Stimulated activated CD4-positive, alpha-beta T cell treated with anti-CD3 and anti-CD28 coated beads, TNF-alpha, amount 100 ng/mL, for 1 hour (primary cell): ENCODE data around the gene SDF2L1.

Source experiments
- DNase-seq, 3 donors: peaks; one replicate each; pipeline ENCODE4 v3.0.0-alpha.2; 2020; ENCODE audit warnings: low read depth in 3 of 3, low spot score in 1 of 3

SDF2L1 gene

DNA sequence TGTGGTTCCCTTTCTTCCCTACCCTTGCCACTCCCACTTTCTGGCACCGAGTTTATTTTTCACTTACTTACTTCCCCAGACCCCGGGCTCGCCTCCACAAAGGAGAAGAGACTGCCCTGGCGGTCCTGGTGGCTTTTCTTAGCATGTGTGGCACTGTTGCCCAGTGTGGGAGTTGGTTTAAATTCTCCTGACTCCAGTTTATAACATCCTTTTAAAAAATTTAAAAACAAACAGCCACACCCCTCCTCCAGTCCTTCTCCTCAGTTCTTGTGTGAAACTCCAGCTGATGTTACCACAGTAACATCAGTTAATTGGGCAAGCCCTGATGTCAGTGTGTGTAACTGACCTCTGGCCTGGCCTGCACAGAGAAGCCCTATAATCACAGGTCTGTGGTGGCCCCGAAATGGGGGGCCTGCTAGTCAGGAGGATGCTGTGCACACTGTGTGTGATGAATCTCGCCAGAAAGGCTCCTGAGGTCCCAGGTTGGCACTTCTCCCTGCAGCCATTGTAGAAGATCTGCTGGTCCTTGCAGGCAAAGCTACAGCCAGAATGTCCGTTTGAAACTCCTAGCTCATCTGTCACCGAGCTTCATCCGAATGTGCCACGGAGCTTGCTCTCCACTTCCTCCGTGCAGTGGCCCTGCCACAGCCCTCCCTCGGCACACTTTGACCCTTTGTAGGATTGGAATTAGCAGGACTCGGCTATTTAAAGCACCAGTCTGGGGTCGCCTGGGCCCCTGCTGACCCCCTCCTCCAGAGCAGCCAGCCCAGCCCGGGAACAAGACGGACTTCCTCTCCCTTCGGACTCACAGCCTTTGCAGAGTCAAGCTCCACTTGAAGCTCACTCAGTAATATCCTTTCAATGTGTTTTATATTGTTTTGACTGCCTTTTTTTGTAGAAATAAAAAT, 19.8 kb upstream of the SDF2L1 start:
- DNase-seq = no peak

DNA sequence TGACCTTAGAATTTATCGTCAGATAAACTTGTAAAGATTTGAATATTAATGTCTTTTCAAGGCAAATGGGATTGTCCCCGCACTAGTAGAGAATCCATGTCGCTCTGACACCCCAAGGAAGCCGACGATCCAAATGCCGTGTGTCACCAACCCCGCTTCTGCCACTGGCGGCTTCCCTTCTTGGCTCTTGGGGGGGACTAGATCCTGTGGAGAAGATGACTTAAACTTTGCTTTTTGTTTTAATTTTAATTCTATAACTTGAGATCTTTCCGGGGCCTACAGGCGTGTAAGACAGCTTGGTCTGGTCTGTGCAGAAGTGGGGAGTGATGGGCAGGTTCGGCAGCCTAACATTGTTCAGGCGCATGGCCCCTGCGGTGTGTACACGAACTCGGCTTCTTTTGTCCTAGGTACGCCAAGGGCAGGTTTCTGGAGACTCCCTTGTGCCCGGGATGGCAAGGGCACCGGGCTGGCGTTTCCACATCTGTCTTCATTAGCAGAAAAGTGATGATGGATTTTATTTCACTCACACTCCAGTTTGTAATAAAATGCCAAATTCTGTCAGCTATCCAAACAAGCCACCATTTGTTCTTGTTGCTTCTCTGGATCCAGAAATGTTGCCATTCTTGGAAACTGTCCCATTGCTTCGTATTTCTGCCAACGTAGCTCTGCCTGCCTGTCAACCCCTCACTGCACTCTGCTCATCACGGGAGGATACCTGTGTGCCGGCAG, 19.0 kb upstream of the SDF2L1 start:
- DNase-seq = no peak

DNA sequence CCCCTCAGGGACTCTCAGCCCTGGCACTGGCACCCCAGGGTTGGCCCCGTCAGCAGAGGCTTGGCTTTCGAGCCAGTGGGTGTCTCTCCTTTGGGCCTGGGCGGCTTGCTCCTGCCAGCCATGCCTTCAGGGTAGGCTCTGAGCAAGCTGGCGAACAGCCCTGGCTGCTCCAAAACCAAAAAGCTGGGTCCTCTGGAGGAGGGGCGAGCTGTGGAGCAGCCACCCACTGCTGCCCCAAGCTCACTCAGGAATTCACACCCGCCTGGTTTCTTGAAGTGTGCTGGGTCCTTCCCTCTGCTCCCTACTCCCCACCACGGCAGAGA, 18.5 kb upstream of the SDF2L1 start:
- DNase-seq = no peak

DNA sequence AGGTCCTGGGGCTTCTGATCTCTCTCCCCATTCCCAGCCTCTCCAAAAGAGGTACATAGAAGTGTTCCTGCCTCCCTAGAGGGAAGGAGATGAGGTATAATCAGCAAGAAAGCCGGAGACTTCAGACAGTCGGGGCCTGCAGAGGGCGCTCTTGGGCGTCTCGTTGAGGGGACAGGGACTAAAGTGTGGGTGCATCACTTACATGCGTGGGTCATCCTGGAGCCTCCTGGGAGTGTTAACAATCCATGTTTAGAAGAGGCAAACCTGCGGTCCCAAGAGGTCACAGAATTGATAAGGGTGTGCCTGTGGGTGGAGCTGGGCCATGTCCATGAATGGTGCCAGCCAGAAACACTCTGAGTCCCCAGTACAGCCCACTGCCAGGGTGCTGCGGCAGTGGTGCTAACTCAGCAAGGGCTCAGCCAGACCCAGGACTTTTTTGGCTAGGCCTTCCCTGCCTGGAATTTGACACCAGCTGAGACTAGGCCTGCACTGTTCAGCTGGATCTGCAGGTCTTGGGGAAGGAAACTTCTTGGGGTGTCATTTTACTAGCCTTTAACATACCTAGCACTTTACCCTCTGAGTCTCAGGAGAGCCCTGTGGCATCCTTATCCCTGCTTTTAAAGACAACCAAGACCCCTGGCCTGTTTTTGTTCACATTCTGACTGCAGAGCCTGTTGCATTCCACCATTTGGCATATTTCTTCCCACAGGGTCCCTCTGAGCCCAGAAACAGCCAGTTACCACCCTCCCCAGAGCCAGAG, 17.8 kb upstream of the SDF2L1 start:
- DNase-seq = peak in 1 of 3 donors; percentile 41

DNA sequence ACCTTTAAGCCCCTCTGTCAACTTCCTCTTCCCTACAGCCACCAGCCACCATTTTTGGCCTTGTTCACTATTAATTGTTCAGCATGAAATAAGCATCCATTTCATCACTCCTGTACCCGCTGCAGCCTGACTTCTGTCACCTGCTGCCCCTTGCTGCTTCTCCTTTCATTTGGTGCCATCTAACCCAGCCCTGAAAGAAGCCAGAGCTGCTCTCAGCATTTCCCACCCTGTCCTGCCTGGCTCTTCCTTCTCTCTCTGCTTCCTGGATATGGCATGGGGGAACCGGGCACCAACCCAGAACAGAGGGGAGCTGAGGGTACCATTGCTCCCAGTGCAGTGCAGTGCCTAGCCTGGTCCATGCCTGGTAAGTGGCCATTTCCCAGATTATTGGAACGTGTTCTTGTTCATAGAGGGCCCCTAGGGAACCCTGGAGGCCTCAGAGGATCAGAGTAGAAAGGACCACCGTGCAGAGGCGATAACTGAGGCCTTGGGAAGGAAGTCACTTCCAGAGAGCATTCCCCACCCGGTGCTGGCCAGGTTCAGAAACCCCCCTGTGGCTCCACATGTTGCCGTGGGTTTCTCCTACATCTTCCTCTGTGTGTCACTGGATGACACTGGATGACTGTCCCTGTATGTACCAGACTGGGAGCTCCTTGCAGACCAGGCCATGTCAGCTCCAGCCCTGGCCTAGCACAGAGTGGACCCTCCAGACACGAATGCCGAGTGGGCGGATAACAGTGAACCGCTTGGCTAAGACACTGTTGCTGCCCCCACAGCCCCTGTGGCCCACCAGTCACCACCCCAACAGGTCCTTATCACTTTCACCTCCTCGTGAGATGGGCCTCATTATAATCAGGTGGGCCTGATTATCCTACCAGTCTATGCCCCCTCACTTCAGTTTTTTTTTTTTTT, 17.0 kb upstream of the SDF2L1 start:
- DNase-seq = no peak

DNA sequence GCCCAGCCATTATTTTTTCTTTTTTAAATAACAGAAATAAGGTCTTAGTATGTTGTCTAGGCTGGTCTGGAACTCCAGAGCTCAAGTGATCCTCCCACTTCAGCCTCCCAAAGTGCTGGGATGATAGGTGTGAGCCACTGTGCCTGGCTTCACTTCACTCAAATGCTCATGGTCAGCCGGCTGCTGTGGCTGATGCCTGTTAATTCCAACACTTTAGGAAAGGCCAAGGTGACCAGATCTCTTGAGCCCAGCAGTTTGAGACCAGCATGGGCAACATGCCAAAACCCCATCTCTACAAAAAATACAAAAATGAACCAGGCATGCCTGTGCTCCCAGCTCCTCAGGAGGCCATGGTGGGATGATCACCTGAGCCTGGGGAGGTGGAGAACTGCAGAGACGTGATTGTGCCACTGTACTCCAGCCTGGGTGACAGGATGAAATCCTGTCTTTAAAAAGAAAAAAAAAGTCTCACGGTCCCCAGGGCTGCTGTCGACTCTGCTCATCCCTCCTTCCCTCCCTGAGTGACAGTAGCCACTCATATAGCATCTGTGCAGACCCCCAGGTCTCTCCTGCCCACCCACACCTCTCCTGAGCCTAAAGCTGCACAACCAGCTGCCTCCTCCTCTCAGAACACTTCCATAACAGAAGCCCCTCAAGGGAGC, 15.9 kb upstream of the SDF2L1 start:
- DNase-seq = no peak

DNA sequence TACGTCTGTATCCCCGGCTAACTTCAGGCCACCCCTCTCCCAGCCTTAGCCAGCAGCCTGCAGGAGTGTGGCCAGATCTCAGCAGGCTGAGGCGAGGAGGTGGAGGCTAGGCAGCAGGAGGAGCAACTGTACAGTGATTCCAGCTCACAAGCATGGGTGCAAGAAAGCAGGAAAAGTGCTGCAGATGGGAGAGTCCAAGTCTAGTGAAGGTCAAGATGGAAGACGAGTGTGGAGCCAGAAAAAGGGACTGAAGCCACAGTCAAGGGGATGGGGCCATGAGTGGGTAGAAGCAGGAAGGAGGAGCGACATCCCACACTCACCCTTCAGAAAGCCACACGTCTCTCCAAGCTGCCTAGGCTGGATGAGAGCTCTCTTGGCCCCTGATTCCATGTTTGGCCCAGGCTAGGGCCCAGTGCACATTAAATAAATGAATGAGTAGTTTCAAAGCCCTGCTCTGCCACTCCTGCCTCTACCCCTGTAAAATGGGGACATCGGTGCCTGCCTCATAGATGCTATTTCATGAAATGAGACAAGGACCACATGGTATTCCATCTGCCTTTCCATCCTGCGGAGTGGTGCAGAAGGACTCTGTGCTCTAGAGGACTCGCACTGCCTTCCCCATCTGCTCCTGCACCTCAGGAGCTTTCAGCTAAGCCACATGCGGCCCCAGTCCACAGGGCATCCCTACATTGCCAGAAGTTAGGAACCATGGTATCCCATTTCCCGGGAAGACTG, 15.2 kb upstream of the SDF2L1 start:
- no peak for DNase-seq

DNA sequence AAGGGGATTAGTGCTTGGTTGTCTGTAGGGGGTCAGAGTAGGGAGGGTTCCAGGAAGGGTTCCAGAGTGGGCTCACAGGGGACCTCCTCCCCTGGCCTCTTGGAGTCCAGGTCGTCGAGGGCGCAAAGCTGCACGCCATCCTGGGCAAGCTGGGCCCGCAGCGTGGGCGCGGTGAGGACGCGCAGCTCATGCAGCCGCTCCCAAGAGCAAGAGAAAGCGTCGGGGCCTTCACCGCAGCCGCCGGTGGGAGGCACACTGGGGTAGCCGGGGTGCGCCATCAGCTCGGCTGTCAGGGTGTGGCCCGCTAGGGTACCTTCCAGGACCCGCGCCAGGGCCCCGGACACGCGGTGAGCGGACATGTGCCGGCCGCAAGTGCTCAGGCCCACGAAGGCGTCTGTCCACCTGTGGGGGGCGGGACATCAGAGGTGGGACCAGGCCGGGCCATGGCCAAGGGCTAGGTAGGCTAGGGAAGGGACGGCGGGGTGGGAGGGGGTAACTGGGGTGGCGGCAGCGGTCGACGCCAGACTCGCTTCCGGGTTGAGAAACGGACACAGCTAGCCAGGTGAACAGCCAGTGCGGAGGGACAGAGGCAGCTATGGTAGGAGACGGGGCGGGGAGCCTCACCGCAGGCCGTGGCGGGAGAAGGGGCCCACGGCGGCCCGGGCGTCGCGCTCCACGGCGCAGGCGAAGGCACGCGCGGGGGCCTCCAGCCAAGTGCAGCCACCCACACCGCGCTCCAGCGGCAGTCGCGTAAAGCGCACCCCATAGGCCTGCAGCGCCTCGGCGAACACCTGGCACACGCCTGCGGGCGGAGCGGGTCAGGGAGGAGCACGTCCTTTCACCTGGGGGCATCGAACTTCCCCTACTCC, 13.5 kb upstream of the SDF2L1 start:
- DNase-seq = no peak

DNA sequence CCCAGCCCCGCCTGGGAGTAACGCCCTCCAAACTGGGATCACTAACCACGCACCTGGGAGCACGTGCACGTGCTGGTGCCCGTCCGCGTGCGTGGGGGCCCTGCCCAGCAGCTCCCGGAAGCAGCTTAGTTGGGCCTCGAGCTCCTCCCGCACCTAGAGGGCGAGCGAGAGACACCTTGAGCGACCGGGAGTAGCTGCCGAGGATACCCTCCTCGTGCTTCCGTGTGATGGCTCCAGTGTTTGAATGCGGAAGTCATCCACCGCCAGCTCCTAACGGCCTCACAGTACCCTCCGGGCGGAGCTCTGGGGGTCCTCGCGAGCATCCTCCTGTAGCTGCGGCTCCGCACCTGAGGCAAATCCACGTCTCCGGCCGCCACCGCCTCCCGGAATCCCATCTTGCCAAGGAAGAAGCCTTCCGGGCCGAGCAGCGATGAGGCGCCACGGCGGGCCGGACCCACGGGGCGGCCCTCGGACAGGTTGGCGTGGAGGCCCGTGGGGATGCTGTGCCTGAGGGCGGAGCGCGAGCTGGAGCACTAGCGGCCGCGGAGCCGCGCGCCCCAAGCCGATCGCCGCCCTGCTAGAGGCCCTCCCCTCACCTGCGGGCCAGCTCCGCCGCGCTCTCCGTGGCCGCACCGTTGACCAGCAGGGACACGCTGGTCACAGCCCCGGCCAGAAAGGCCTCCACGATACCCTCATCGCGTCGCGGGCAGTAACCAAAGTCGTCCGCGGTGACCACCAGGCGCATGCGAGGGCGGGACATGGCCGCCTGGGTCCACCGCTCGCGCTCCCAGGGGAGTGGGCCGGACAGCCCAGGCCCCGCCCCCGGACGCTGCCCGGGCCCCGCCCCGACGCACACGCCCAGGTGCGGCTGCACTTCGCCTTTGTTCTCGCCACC, 12.6 kb upstream of the SDF2L1 start, which contains the start of gene YDJC:
Gene YDJC, minus strand, starts transcription at position 768 of the 895 bp plus-strand sequence. Its CDS starts 8 bp downstream, at position 760.
- DNase-seq = peak; percentile 86 to 96 (median 89)

DNA sequence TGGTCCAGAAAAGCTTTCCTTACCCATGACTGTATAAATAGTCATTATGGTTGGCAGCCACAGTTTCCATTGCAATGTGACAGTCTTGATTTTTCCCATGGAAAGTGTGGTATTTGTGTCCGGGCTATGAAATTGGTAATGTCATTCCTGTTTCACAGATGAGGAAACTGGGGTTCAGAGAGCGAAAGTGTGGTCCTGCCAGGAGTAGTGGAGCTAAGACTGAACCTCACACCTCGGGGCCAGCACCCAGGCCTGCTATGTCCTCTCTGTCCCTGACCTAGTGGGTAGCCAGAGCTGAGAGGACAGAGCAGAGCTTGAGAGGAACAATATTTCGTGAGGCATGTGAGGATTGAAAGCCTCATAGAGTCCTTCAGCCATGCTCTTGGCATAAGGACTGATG, 11.1 kb upstream of the SDF2L1 start:
- no peak for DNase-seq

DNA sequence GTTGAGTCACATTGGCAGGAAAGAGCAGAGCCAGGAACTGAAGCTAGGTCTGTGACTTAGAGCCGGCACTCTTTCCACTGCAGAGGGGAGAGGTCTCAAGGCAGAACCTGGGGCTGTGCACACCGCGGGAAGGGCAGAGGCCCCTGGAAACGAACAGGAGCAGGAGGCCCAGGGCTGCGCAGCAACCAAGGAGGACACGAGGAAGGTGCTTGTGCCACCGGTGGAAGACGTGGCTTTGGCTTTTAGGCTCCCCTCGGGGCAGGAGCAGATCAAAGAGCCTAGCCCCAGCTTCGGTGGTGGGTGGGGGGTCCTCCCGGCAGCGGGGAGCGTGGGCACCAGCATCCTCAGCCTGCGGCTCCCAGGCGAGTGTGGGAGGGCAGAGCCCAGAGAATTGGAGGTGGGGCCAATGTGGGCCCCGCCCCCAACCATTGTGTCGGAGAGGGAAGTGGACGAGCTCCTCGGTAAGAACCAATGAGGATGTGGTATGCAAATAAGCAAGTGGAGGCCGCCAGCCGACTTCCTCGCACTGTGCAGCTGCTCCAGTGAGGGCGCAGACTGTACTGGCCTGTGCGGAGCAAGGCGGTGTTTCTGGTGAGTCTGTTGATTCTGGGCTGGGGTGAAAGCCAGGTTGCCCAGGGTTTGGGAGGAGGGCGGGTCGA, 9.7 kb upstream of the SDF2L1 start, which contains the start of gene CCDC116:
Gene CCDC116, plus strand, starts transcription at position 524 of the 659 bp plus-strand sequence. CDS start 422 bp downstream, outside the sequence.
- DNase-seq = peak in 2 of 3 donors; percentile 31 to 39

DNA sequence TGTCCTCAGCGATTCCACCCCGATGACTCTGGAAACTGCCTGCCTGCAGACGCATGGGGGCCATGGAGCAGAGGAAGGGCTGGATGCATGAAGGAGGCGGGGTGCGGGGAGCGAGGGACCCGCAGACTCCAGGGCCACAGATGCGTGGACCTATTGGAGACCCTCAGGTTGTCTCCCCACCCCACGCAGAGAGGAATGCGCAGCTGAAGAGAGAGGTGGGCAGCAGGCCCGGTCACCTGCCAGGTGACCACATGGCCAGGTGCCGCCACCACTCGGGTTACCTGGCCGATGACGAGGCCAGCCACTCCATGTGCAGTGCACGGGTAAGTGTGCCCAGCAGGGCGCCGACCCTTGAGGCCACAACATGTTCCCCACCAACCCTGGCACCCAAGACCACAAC, 9.2 kb upstream of the SDF2L1 start:
- no peak for DNase-seq

DNA sequence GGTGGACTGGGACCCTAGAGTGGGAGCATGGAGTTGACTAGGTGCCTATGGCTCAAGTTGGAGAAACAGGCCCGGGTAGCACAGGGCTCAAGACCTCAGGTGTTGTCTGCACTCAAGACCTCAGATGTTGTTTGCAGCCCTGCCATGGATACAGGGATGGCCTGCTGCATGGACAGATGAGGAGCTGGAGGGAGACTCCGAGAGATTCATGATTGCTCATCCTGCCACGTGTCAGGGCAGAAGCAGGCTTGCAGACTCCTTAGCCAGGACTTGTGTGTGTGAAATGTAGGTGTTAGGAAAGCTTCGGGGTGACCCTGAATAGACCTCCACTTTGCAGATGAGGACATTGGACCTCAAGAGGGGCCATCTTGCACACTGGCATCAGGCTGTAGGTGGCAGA, 8.6 kb upstream of the SDF2L1 start:
- no peak for DNase-seq

DNA sequence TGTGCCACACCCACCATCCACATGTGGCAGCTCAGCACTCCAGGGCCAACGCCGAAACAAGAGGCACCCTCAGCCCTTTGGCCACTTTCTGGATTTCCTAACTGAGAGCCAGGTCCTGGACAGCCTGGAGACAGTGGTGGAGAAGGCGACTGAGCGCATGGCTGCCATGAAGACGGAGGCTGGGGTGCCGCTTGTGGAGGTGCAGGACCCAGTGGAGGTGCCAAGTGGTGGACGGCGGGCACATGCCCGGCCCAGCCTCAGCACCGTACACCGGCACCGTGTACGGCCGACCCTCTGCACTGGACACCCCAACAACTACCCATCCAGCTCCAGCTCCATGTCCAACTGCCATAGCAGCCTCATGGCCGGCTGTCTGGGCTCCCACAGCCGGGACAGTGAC, 8.0 kb upstream of the SDF2L1 start:
- no peak for DNase-seq

DNA sequence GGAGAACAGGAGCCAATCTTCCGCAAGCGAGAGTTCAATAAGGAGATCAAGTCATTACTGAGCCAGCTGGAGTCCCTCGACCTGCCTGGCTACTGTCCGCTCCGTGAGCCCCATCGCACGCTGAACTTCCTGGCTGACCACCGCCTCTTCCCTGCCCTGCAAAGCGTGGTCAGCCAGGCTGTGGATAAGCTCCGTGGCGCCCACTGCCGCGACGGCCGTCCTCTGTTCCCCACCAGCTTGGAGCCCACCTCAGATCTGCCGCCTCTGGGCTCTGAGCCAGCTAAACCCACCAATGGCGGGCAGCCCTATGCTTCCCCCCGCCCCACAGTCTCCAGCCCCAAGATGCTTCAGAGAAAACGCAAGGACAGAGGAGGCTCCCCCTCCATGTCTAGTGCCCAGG, 7.3 kb upstream of the SDF2L1 start:
- DNase-seq = no peak

DNA sequence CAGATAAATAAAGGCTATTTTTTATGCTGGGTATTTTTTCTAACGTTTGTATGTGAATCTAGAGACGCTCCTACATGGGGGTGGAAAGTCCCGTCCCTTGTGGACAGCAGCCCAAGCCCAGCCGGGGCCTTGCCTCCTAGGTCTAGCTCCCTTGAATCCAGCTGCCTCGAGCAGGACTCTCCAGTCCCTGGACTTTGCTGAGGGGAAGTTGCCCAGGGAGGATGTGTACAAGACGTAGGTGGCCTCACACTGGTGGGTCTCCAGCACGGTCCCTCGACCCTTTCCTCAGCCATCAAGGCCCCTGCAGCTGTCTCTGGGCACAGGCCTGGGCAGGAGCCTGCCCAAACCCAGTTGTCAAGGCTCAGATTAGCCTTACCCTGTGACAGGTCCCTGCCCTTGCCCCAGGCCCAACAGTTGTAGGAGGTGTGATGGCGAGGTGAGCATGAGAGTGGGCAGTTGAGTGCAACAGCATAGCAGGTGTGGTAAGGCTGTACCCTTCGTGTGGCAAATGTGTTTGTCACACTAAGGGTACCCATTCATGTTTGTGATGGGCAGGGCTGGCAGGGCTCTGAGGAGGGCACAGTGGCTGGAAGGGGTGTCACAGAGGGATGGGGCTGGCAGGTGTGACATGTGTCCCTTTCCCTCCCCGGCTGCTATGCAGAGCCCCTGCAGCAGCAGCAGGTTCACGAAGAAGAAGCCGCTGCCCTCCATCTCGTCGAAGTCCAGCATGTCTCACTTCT, 6.2 kb upstream of the SDF2L1 start:
- no peak for DNase-seq
